ENCODE results near the gene RNU6-8.
A peak's percentile ranks its signal among the peaks of the same experiment; 100 is the strongest.

The RNU6-8 gene

DNA sequence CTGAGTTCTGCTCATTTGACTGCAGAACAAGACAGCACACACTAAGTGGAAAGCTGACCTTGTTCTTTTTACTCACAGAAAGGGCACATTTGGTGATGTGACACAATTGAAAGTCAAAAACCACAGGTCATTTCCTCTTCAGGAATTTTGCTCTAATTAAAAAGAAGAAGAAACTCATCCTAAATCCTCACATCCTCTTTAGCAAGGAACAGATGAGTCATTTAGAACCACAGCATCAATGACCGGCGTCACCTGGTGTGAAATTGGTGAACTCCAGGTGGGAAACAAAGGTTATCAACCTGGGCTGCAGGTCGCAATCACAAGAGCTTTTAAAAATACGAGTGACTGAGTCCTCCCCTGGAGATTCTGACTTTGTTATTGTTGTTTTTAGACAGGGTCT is 2.9 kb upstream of the RNU6-8 start:
- no peaks in the 10 kb centered on the region for H3F3A ChIP-seq (ENCODE audit: insufficient read depth, low read length)
- no peaks in the 10 kb centered on the region for H3K79me2 ChIP-seq (ENCODE audit: insufficient read depth, low read length)
- H3K4me1 ChIP-seq (ENCODE audit: insufficient read depth, low read length, severe bottlenecking) = peaks cover 22% of the 10 kb centered on the region
- TF ChIP-seq EZH2 (IDR thresholded peaks at IDR 0.05; ENCODE audit: borderline replicate concordance, low read length) = no peak
- TF ChIP-seq, protein P1, sequence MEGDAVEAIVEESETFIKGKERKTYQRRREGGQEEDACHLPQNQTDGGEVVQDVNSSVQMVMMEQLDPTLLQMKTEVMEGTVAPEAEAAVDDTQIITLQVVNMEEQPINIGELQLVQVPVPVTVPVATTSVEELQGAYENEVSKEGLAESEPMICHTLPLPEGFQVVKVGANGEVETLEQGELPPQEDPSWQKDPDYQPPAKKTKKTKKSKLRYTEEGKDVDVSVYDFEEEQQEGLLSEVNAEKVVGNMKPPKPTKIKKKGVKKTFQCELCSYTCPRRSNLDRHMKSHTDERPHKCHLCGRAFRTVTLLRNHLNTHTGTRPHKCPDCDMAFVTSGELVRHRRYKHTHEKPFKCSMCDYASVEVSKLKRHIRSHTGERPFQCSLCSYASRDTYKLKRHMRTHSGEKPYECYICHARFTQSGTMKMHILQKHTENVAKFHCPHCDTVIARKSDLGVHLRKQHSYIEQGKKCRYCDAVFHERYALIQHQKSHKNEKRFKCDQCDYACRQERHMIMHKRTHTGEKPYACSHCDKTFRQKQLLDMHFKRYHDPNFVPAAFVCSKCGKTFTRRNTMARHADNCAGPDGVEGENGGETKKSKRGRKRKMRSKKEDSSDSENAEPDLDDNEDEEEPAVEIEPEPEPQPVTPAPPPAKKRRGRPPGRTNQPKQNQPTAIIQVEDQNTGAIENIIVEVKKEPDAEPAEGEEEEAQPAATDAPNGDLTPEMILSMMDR (IDR thresholded peaks at IDR 0.05; ENCODE audit: low read length) = no peak
- no peaks in the 10 kb centered on the region for H3K27me3 ChIP-seq (ENCODE audit: insufficient read depth, low read length)
- H3K9me2 ChIP-seq (ENCODE audit: low read depth, low read length) = no peaks in the 10 kb centered on the region
- no peak overlapping the region for H2AFZ ChIP-seq (ENCODE audit: low read length)
- H3K4me3 ChIP-seq (ENCODE audit: low read depth, low read length, poor library complexity, severe bottlenecking) = no peak overlapping the region
- H3K4me2 ChIP-seq (ENCODE audit: low read length) = no peak overlapping the region
- no peak overlapping the region for H3K27ac ChIP-seq (ENCODE audit: low read depth, low read length, poor library complexity, severe bottlenecking)
- no peaks in the 10 kb centered on the region for H3K9me3 ChIP-seq (ENCODE audit: low read length)
- no peaks in the 10 kb centered on the region for H4K20me1 ChIP-seq (ENCODE audit: insufficient read depth, low read length)
- no peaks in the 10 kb centered on the region for H3K36me3 ChIP-seq (ENCODE audit: insufficient read depth, low read length)
- no peak overlapping the region for H3K9ac ChIP-seq (ENCODE audit: low read length)

DNA sequence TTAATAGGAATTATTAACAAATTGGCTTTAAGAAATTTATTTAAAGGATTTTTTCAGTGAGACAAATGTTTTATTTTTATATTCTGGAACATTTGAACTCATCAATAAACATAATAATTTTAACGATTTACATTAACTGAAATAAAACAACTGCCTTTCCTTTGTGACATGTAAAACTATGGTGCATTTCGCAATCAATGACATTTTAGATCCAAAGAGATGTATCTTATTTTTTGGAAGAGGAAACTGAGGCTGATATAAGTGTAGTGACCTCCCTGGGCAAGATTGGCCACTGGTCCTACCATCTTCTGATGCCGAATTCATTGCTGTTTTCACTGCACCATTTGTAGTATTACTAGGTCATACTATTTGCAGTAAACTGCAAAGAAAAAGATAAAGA is 2.5 kb upstream of the RNU6-8 start:
- H3K36me3 ChIP-seq (ENCODE audit: insufficient read depth, low read length) = no peaks in the 10 kb centered on the region
- TF ChIP-seq EZH2 (IDR thresholded peaks at IDR 0.05; ENCODE audit: borderline replicate concordance, low read length) = no peak
- TF ChIP-seq, protein P1 (IDR thresholded peaks at IDR 0.05; ENCODE audit: low read length) = no peak
- H3F3A ChIP-seq (ENCODE audit: insufficient read depth, low read length) = 0 out of 2 replicates have a peak, but pooled peaks cover 3% of the 10 kb centered on the region
- H3K4me3 ChIP-seq (ENCODE audit: low read depth, low read length, poor library complexity, severe bottlenecking) = no peak overlapping the region
- H3K79me2 ChIP-seq (ENCODE audit: insufficient read depth, low read length) = no peaks in the 10 kb centered on the region
- H3K27me3 ChIP-seq (ENCODE audit: insufficient read depth, low read length) = no peaks in the 10 kb centered on the region
- H3K4me2 ChIP-seq (ENCODE audit: low read length) = no peak overlapping the region
- no peak overlapping the region for H2AFZ ChIP-seq (ENCODE audit: low read length)
- H3K9ac ChIP-seq (ENCODE audit: low read length) = no peak overlapping the region
- no peaks in the 10 kb centered on the region for H3K9me3 ChIP-seq (ENCODE audit: low read length)
- peaks cover 26% of the 10 kb centered on the region for H3K4me1 ChIP-seq (ENCODE audit: insufficient read depth, low read length, severe bottlenecking)
- H4K20me1 ChIP-seq (ENCODE audit: insufficient read depth, low read length) = no peaks in the 10 kb centered on the region
- H3K9me2 ChIP-seq (ENCODE audit: low read depth, low read length) = no peaks in the 10 kb centered on the region
- no peak overlapping the region for H3K27ac ChIP-seq (ENCODE audit: low read depth, low read length, poor library complexity, severe bottlenecking)

DNA sequence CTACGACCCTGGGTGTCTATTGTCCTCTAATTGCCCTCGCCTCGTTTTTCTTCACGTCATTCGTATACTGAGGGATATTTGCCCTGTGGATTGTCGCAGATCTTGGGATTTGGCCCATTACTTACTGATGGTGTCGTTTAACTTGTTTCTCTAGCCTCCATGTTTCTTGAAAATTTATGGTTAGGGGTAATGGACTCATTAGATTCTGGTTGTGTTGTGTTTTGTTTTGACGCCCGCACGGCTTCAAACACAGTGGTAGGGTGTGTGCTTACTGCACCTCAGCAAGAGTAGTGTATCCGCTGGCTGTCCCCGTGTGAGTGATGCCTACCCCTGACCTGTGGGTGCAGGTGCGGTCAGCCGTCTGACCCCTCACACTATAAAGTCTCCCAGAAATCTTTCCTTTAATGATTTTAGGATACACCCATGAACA is 874 bp upstream of the RNU6-8 start:
- Histone ChIP-seq H3K4me2 (ENCODE audit: low read length) (peak overlapping the region; percentile 95), H3K9ac (ENCODE audit: low read length) (peak overlapping the region; percentile 67)
- no peak for TF ChIP-seq EZH2 (IDR thresholded peaks at IDR 0.05; ENCODE audit: borderline replicate concordance, low read length)
- TF ChIP-seq, protein P1 (IDR thresholded peaks at IDR 0.05; ENCODE audit: low read length) = no peak

More for the DNA sequence above, 874 bp upstream of the RNU6-8 start:
- no peaks in the 10 kb centered on the region for H3K9me2 ChIP-seq (ENCODE audit: low read depth, low read length)
- H4K20me1 ChIP-seq (ENCODE audit: insufficient read depth, low read length) = no peaks in the 10 kb centered on the region
- peaks cover 32% of the 10 kb centered on the region for H3K4me1 ChIP-seq (ENCODE audit: insufficient read depth, low read length, severe bottlenecking)
- no peak overlapping the region for H3K27ac ChIP-seq (ENCODE audit: low read depth, low read length, poor library complexity, severe bottlenecking)
- no peaks in the 10 kb centered on the region for H3K27me3 ChIP-seq (ENCODE audit: insufficient read depth, low read length)
- no peaks in the 10 kb centered on the region for H3K79me2 ChIP-seq (ENCODE audit: insufficient read depth, low read length)
- H3K36me3 ChIP-seq (ENCODE audit: insufficient read depth, low read length) = no peaks in the 10 kb centered on the region
- H3F3A ChIP-seq (ENCODE audit: insufficient read depth, low read length) = 0 out of 2 replicates have a peak, but pooled peaks cover 4% of the 10 kb centered on the region
- H3K9me3 ChIP-seq (ENCODE audit: low read length) = no peaks in the 10 kb centered on the region
- H2AFZ ChIP-seq (ENCODE audit: low read length) = peak overlapping the region; percentile 95
- peak overlapping the region; percentile 92 for H3K4me3 ChIP-seq (ENCODE audit: low read depth, low read length, poor library complexity, severe bottlenecking)

Measured in OCI-LY1 (cell line).